ENCODE results near the gene WNK3. TPM values are rescaled to one million over a fixed set of nuclear protein-coding genes. Genes with fewer than 3 reads are reported as not detected.

WNK3 gene
- total RNA-seq, 1 donor from 2014 or later, result 71.3 TPM

DNA sequence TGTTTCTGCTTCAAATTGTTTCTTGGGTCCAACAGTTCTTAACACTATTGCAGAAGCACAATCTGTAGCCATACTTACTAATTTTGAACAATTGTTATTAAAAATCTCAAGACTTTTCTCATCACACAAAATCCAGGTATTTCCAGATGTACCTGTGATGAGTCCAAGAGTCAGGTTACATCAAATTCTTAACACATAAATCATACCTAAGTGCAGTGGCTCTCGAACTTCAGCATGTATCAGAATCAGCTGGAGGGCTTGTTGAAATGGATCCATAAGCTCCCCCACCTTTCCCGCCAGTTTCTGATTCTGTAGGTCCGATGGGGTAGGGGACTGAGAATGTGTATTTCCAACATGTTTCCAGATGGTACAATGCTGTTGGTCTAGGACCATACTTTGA lies 185.4 kb downstream of the WNK3 start:
- no peak for FAIRE-seq
- no peak for DNase-seq (ENCODE audit: low spot score in 2 of 2)

DNA sequence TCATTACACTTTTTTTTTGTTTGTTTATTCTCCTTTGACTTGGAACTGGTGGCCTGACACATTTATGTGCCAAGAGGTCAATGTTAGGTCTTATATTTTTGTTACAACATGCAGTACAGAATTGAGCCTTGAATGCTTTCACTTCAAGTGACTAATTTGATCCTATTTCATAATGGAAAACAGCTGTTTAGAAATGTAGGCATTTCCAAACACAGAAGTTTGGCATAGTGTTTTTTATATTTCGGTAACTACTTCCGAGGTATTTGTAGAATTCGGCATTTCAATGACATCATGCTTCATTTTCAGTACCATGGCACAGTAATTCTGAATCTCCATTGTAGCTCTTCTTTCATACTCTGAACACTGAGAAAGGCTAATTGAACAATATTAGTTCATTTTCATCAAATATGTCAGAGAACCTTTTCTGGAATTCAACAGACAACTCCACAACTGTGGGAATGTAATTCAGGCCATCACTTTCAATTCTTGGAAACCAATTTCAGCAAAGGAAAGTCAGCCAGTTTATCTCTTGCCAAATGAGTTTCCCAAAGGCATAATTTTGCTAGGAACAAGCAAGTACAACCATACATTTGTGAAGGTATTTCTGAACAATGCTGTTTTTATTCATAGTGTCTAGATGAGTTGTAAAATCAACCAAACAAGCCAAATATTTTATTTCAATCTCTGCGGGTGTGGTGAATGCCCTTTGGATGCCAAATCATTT lies 186.2 kb downstream of the WNK3 start:
- no peak for FAIRE-seq
- no peak for DNase-seq (ENCODE audit: low spot score in 2 of 2)

DNA sequence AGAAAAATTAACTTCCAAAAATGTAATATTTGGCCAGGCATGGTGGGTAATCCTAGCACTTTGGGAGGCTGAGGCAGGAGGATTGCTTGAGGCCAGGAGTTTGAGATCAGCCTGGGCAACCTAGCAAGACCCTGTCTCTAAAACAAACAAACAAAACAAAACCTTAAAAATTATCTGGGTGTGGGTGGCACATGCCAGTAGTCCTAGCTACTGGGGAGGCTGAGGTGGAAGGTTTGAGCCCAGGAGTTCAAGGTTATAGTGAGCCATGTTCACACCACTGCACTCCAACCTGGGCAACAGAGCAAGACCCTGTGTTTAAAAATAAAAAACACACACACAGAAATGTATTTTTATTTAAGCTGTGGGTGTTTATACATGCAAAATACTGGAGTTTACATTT lies 186.8 kb downstream of the WNK3 start:
- FAIRE-seq, result no peak
- DNase-seq (ENCODE audit: low spot score in 2 of 2), result no peak

DNA sequence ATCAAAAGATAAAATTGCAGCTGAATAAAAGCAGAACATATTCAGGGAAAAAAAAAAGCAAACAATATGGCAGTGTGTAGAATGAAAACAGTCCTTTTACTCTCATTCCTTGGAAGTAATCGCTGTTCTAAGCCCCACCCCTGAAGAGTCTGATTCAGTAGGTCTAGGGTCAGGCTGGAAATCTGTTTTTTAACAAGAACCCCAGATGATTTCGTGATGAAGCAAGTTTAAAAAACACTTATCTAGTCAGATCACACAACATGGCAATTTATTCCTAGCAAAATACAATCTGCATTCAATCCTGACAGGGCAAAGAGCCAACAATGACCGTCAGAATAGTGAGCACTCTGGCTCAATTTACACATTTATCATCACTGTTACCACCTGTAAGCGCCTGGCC lies 190.9 kb downstream of the WNK3 start:
- DNase-seq (ENCODE audit: low spot score in 2 of 2), result no peak
- FAIRE-seq, result no peak

- FAIRE-seq (no peak), DNase-seq (ENCODE audit: low spot score in 2 of 2) (no peak)
These were observed 200.3 kb downstream of the WNK3 start for GRCh38 chrX:54157561-54157960.

Small RNAs within 50 kb of the gene (small RNA-seq; reads per million reads assigned to genes)
- not detected for gene AL589872.1
- not detected for gene RNU6-434P

Other genes with a start within 250 kb of the WNK3 start
- 5.7 TPM for gene FAM120C, start 174.8 kb downstream of the WNK3 start, total RNA-seq
- 13.0 TPM for gene TSR2, start 82.4 kb upstream of the WNK3 start, total RNA-seq
- gene FGD1, start 138.2 kb upstream of the WNK3 start, total RNA-seq, result 9.4 TPM
- gene GNL3L, start 172.2 kb upstream of the WNK3 start, total RNA-seq, result 19.2 TPM

All from frontal cortex (tissue), 4 donors.